HepG2 (cell line): ENCODE data around the gene TEX261. TPM values are rescaled to one million over a fixed set of nuclear protein-coding genes. Genes with fewer than 3 reads are reported as not detected.

Experiments used
- CBFB ChIP-seq: sonication (generic); formaldehyde crosslinking; IDR thresholded peaks from 2 replicates; pipeline ENCODE4 v1.4.0; 2020; ENCODE audit warnings: missing genetic modification reagents
- CERS6 ChIP-seq: sonication (generic); formaldehyde crosslinking; IDR thresholded peaks from 2 replicates; pipeline ENCODE4 v1.5.0; 2020; ENCODE audit warnings: missing genetic modification reagents
- GATAD2A ChIP-seq: IDR thresholded peaks from 2 replicates; pipeline ENCODE4 v1.6.1; 2016
- GTF3A ChIP-seq: sonication (generic); formaldehyde crosslinking; conservative IDR thresholded peaks from 2 replicates; pipeline ENCODE4 v1.4.0; 2020; ENCODE audit warnings: mild to moderate bottlenecking, missing genetic modification reagents
- HNF4G ChIP-seq, 2 experiments: sonication (generic) in 1 of 2; formaldehyde crosslinking in 1 of 2; IDR thresholded peaks; 2 replicates each; pipeline versions ENCODE4 v1.4.0 to v1.6.1; 2011 to 2020; ENCODE audit warnings: borderline replicate concordance in 2 of 2, low read depth in 2 of 2, mild to moderate bottlenecking in 2 of 2, low read length in 1 of 2, missing genetic modification reagents in 1 of 2, moderate library complexity in 1 of 2
- HNRNPLL ChIP-seq: fragments of 200-400 bp; formaldehyde crosslinking; IDR thresholded peaks from 2 replicates; pipeline ENCODE4 v1.6.1; 2017; ENCODE audit warnings: mild to moderate bottlenecking, low read depth, low read length; ENCODE audit not compliant: poor library complexity, severe bottlenecking
- IRF1 ChIP-seq: sonication (generic); formaldehyde crosslinking; IDR thresholded peaks from 2 replicates; pipeline ENCODE4 v1.4.0; 2020; ENCODE audit warnings: low read depth, mild to moderate bottlenecking, missing genetic modification reagents
- JDP2 ChIP-seq: sonication (generic); formaldehyde crosslinking; IDR thresholded peaks from 2 replicates; pipeline ENCODE4 v1.8.1; 2022; ENCODE audit warnings: missing genetic modification reagents, borderline replicate concordance
- KLF9 ChIP-seq: IDR thresholded peaks from 2 replicates; pipeline ENCODE4 v1.6.1; 2016; ENCODE audit warnings: low read depth
- KMT2A ChIP-seq: sonication (generic); formaldehyde crosslinking; IDR thresholded peaks from 2 replicates; pipeline ENCODE4 v1.4.0; 2020; ENCODE audit warnings: missing genetic modification reagents
- MAFK ChIP-seq, 2 experiments: IDR thresholded peaks in 1 of 2; conservative IDR thresholded peaks in 1 of 2; 2 replicates each; pipeline ENCODE4 v1.6.1; 2011; ENCODE audit warnings: improper control_type of control experiment in 2 of 2, low read length in 2 of 2
- MTF2 ChIP-seq: sonication (generic); formaldehyde crosslinking; IDR thresholded peaks from 2 replicates; pipeline ENCODE4 v1.5.0; 2020; ENCODE audit warnings: missing genetic modification reagents, borderline replicate concordance
- RFX1 ChIP-seq: fragments of 450-650 bp; IDR thresholded peaks from 2 replicates; pipeline ENCODE4 v1.6.1; 2017
- SCMH1 ChIP-seq: sonication (generic); formaldehyde crosslinking; IDR thresholded peaks from 2 replicates; pipeline ENCODE4 v1.9.0; 2021; ENCODE audit warnings: missing genetic modification reagents, mild to moderate bottlenecking, borderline replicate concordance
- SYNCRIP ChIP-seq: fragments of 200-400 bp; formaldehyde crosslinking; IDR thresholded peaks from 2 replicates; pipeline ENCODE4 v1.6.1; 2018; ENCODE audit warnings: mild to moderate bottlenecking, low read depth, low read length; ENCODE audit not compliant: insufficient read depth
- TBX2 ChIP-seq: sonication (generic); formaldehyde crosslinking; IDR thresholded peaks from 2 replicates; pipeline ENCODE4 v1.5.0; 2020; ENCODE audit warnings: missing genetic modification reagents, mild to moderate bottlenecking, borderline replicate concordance
- TFDP2 ChIP-seq: sonication (generic); formaldehyde crosslinking; IDR thresholded peaks from 2 replicates; pipeline ENCODE4 v1.4.0; 2020; ENCODE audit warnings: missing genetic modification reagents
- THAP11 ChIP-seq: IDR thresholded peaks from 2 replicates; pipeline ENCODE4 v1.6.1; 2016; ENCODE audit warnings: missing biosample characterization, missing genetic modification reagents
- ZBTB43 ChIP-seq: sonication (generic); formaldehyde crosslinking; conservative IDR thresholded peaks from 2 replicates; pipeline ENCODE4 v1.4.0; 2020; ENCODE audit warnings: missing genetic modification reagents
- ZFX ChIP-seq: sonication (generic); formaldehyde crosslinking; IDR thresholded peaks from 2 replicates; pipeline ENCODE4 v1.4.0; 2020; ENCODE audit warnings: mild to moderate bottlenecking, low read depth, missing genetic modification reagents, moderate library complexity
- ZMYM4 ChIP-seq: sonication (generic); formaldehyde crosslinking; IDR thresholded peaks from 2 replicates; pipeline ENCODE4 v1.8.1; 2023; ENCODE audit warnings: mild to moderate bottlenecking, missing genetic modification reagents
- ZNF263 ChIP-seq: sonication (generic); formaldehyde crosslinking; IDR thresholded peaks from 2 replicates; pipeline ENCODE4 v1.4.0; 2020; ENCODE audit warnings: missing genetic modification reagents
- ZNF432 ChIP-seq: sonication (generic); formaldehyde crosslinking; IDR thresholded peaks from 2 replicates; pipeline ENCODE4 v1.5.0; 2020; ENCODE audit warnings: missing genetic modification reagents, mild to moderate bottlenecking, borderline replicate concordance
- ZNF557 ChIP-seq: sonication (generic); formaldehyde crosslinking; IDR thresholded peaks from 2 replicates; pipeline ENCODE4 v1.4.0; 2020; ENCODE audit warnings: missing genetic modification reagents
- ZNF749 ChIP-seq: sonication (generic); formaldehyde crosslinking; IDR thresholded peaks from 2 replicates; pipeline ENCODE4 v1.8.0; 2022; ENCODE audit warnings: mild to moderate bottlenecking, missing genetic modification reagents, moderate library complexity, borderline replicate concordance
- ZNF891 ChIP-seq: sonication (generic); formaldehyde crosslinking; IDR thresholded peaks from 2 replicates; pipeline ENCODE4 v1.5.0; 2020; ENCODE audit warnings: mild to moderate bottlenecking, missing genetic modification reagents
- ZZZ3 ChIP-seq: sonication (generic); formaldehyde crosslinking; IDR thresholded peaks from 2 replicates; pipeline ENCODE4 v1.4.0; 2020; ENCODE audit warnings: missing genetic modification reagents, mild to moderate bottlenecking, borderline replicate concordance
- polyA plus RNA-seq, 8 experiments: library from polyadenylated mRNA; depleted of rRNA in 3 of 8; stranded (reverse) in 7 of 8; unstranded in 1 of 8; fragments of >200 nt; fragmentation: Illumina TruSeq in 4 of 8; extraction: Trizol in 4 of 8; gene quantifications; 2 replicates each; pipeline versions ENCODE4 v1.2.1 to v1.2.3, GENCODE V29; 2011 to 2016; ENCODE audit warnings: low read depth in 4 of 8, missing spikeins in 1 of 8, mixed read lengths in 1 of 8; ENCODE audit not compliant: insufficient read depth in 1 of 8
- total RNA-seq, 5 experiments: library from RNA; depleted of rRNA; stranded (reverse); fragments of >200 nt; fragmentation: Illumina TruSeq; extraction: Trizol; gene quantifications; 2 replicates each; pipeline ENCODE4 v1.2.3, GENCODE V29; 2016; ENCODE audit warnings: low read depth in 1 of 5

The TEX261 gene
- total and polyA plus RNA-seq, 2 of the 13 experiments (the other 11 are each of a cell fraction or from before 2014, with no cell fraction given), result 43.8 to 78.7 TPM

GRCh38 chr2:70948337-70949003 is 46.2 kb downstream of the TEX261 start (continued):
- TF ChIP-seq HNRNPLL (peak; percentile 51), CBFB (CRISPR knock-in tag) (0 out of 2 replicates have a peak, but pooled peaks have one; percentile 17), TBX2 (peak; percentile 38; the same call in 1 of the 2 replicates), TFDP2 (CRISPR knock-in tag) (0 out of 2 replicates have a peak, but pooled peaks have one; percentile 14), MTF2 (CRISPR knock-in tag) (peak; percentile 84), ZNF749 (no peak), JDP2 (CRISPR knock-in tag) (no peak), ZNF263 (CRISPR knock-in tag) (peak; percentile 98), KLF9 (no peak), ZBTB43 (0 out of 2 replicates have a peak, but pooled peaks have one; percentile 33), IRF1 (CRISPR knock-in tag) (0 out of 2 replicates have a peak, but pooled peaks have one; percentile 48), SCMH1 (CRISPR knock-in tag) (no peak), MAFK (conservative IDR thresholded peaks at IDR 0.05 in 1 of 2, IDR thresholded peaks at IDR 0.05 in 1 of 2; ENCODE audit: low read length in 2 of 2) (no peak), ZNF557 (CRISPR knock-in tag) (peak; percentile 70; the same call in 1 of the 2 replicates), GATAD2A (peak; percentile 60), ZNF432 (CRISPR knock-in tag) (no peak), THAP11 (CRISPR knock-in tag) (peak; percentile 38; the same call in 1 of the 2 replicates), ZNF891 (CRISPR knock-in tag) (peak; percentile 57; the same call in 1 of the 2 replicates), HNF4G (IDR thresholded peaks at IDR 0.05; ENCODE audit: borderline replicate concordance, low read depth, low read length) (no peak), HNF4G (CRISPR knock-in tag; IDR thresholded peaks at IDR 0.05; ENCODE audit: borderline replicate concordance, low read depth) (no peak), SYNCRIP (no peak), CERS6 (no peak), GTF3A (CRISPR knock-in tag) (no peak), KMT2A (CRISPR knock-in tag) (peak; percentile 32; the same call in 1 of the 2 replicates), ZFX (peak; percentile 84), ZZZ3 (CRISPR knock-in tag) (0 out of 2 replicates have a peak, but pooled peaks have one; percentile 61), ZMYM4 (CRISPR knock-in tag) (peak; percentile 61), RFX1 (no peak)
